GM18870 (cell line): ENCODE results near the gene CPTP.

ENCODE experiments used
- ATAC-seq: cut with Tn5 transposase; IDR thresholded peaks from one replicate; pipeline ENCODE4 v1.9.1; 2021; ENCODE audit warnings: moderate library complexity; ENCODE audit not compliant: unreplicated experiment

Gene CPTP

GRCh38 chr1:1317420-1317819 is 7.2 kb upstream of the CPTP start:
- no peak for ATAC-seq

GRCh38 chr1:1318131-1318652 is 6.4 kb upstream of the CPTP start:
- no peak for ATAC-seq

GRCh38 chr1:1318777-1319645 is 5.6 kb upstream of the CPTP start:
- ATAC-seq, result no peak

GRCh38 chr1:1319646-1319941 is 5.0 kb upstream of the CPTP start:
- no peak for ATAC-seq

GRCh38 chr1:1320666-1321448 is 3.7 kb upstream of the CPTP start:
- ATAC-seq, result no peak

- ATAC-seq, result no peak
These were observed 3.1 kb upstream of the CPTP start for GRCh38 chr1:1321477-1321876.

- ATAC-seq, result no peak
These were observed 2.2 kb upstream of the CPTP start for GRCh38 chr1:1322418-1322817.

- no peak for ATAC-seq
These were observed 1.6 kb upstream of the CPTP start for GRCh38 chr1:1322952-1323351.

- peak; percentile 21 for ATAC-seq
These were observed 498 bp upstream of the CPTP start for GRCh38 chr1:1324084-1324523.

- no peak for ATAC-seq
These were observed 879 bp downstream of the CPTP start for GRCh38 chr1:1325288-1326074.

GRCh38 chr1:1326075-1326605 is 1.5 kb downstream of the CPTP start:
- no peak for ATAC-seq

- ATAC-seq, result no peak
These were observed 2.7 kb downstream of the CPTP start for GRCh38 chr1:1327291-1327690.

GRCh38 chr1:1328254-1328653 is 3.7 kb downstream of the CPTP start:
- ATAC-seq, result no peak

- ATAC-seq, result no peak
These were observed 5.0 kb downstream of the CPTP start for GRCh38 chr1:1329304-1330210.

GRCh38 chr1:1330366-1331067 is 5.9 kb downstream of the CPTP start:
- ATAC-seq, result no peak

- ATAC-seq, result no peak
These were observed 6.7 kb downstream of the CPTP start, which contains the start of gene TAS1R3 for GRCh38 chr1:1331068-1331965. Gene TAS1R3 (plus strand): TSS chr1:1331280. CDS start chr1:1331346, 66 bp downstream.

- ATAC-seq, result no peak
These were observed 7.6 kb downstream of the CPTP start for GRCh38 chr1:1332031-1332755.
